Activated B cell treated with CpG ODN at 0.5 μM for 24 hours (primary cell): ENCODE measurements around the gene SLC2A11. TPM values are rescaled to one million over a fixed set of nuclear protein-coding genes. Genes with fewer than 3 reads are reported as not detected.

Experiments used
- ATAC-seq: fragments of 200-7000 bp; cut with Tn5 transposase; one replicate; pipeline ENCODE4 v1.10.0; 2021; ENCODE audit warnings: low read depth, mild to moderate bottlenecking, moderate library complexity
- CTCF ChIA-PET: fragments of 350-600 bp; sonication (Branson Sonifier 250); formaldehyde crosslinking; loops from one replicate; lab custom pipeline; 2021; ENCODE audit warnings: antibody characterized with exemption; lab: Charles Lee
- POLR2A ChIA-PET: fragments of 350-600 bp; sonication (Branson Sonifier 250); formaldehyde crosslinking; loops from one replicate; lab custom pipeline; 2021; ENCODE audit warnings: antibody characterized with exemption; lab: Charles Lee
- DNase-seq: peaks from one replicate; pipeline ENCODE4 v3.0.0; 2022
- H3K27ac Mint-ChIP-seq: one replicate; pipeline ENCODE4 v1.8.0; 2020; ENCODE audit warnings: mixed read lengths
- H3K27me3 Mint-ChIP-seq: one replicate; pipeline ENCODE4 v1.8.0; 2021; ENCODE audit warnings: mixed read lengths
- H3K36me3 Mint-ChIP-seq: one replicate; pipeline ENCODE4 v1.8.0; 2021; ENCODE audit warnings: low read depth, mixed read lengths
- H3K4me1 Mint-ChIP-seq: one replicate; pipeline ENCODE4 v1.8.0; 2021; ENCODE audit warnings: mixed read lengths
- H3K4me3 Mint-ChIP-seq: one replicate; pipeline ENCODE4 v1.8.0; 2020; ENCODE audit warnings: mild to moderate bottlenecking, mixed read lengths
- H3K9me3 Mint-ChIP-seq: one replicate; pipeline ENCODE4 v1.8.0; 2020; ENCODE audit warnings: mixed read lengths
- intact Hi-C: fragments of 100-400 bp; cut with micrococcal nuclease; formaldehyde crosslinking; loops from one replicate; pipeline ENCODE4 v1.15.1; 2024
- total RNA-seq: library from RNA; stranded (reverse); gene quantifications from 2 replicates; pipeline ENCODE4 v1.2.3, GENCODE V29; 2022
- TF ChIP-seq, protein P1 (sequence below): fragments of 200-600 bp; IDR thresholded peaks from one replicate; pipeline ENCODE4 v1.8.0; 2022; ENCODE audit warnings: antibody characterized with exemption, mild to moderate bottlenecking

The SLC2A11 gene
- total RNA-seq, 1 donor from 2014 or later, result 30.2 TPM

GRCh38 chr22:23910496-23911190 lies 53.0 kb downstream of the SLC2A11 start:
- no peak for DNase-seq
- no peak for ATAC-seq
- Mint-ChIP-seq H3K9me3 (no peaks in the 10 kb centered on the region), H3K4me3 (no peak overlapping the region), H3K36me3 (peaks cover 2% of the 10 kb centered on the region), H3K27ac (no peak overlapping the region), H3K4me1 (peaks cover 26% of the 10 kb centered on the region), H3K27me3 (no peaks in the 10 kb centered on the region)
- intact Hi-C loops, result loop anchor here (5.0 to 10.0 kb wide), 6 partner anchors 53 to 524 kb away; partner anchors contain the start of genes CABIN1, DDT, SLC2A11 and SMARCB1
- POLR2A ChIA-PET, result interaction anchor here (0.6 to 1.7 kb wide), 4 partner anchors 9 to 332 kb away, joined by 3 to 5 read pairs (median 3); partner anchors contain the start of gene MIF
- TF ChIP-seq, protein P1, sequence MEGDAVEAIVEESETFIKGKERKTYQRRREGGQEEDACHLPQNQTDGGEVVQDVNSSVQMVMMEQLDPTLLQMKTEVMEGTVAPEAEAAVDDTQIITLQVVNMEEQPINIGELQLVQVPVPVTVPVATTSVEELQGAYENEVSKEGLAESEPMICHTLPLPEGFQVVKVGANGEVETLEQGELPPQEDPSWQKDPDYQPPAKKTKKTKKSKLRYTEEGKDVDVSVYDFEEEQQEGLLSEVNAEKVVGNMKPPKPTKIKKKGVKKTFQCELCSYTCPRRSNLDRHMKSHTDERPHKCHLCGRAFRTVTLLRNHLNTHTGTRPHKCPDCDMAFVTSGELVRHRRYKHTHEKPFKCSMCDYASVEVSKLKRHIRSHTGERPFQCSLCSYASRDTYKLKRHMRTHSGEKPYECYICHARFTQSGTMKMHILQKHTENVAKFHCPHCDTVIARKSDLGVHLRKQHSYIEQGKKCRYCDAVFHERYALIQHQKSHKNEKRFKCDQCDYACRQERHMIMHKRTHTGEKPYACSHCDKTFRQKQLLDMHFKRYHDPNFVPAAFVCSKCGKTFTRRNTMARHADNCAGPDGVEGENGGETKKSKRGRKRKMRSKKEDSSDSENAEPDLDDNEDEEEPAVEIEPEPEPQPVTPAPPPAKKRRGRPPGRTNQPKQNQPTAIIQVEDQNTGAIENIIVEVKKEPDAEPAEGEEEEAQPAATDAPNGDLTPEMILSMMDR, result no peak
- CTCF ChIA-PET, result interaction anchor here (0.6 kb wide), 1 partner anchor 173 kb away, joined by 3 read pairs; no protein-coding TSS in a partner anchor

- ATAC-seq (no peak), DNase-seq (no peak)
- Mint-ChIP-seq H3K36me3 (peaks cover 2% of the 10 kb centered on the region), H3K27ac (no peak overlapping the region), H3K4me1 (peaks cover 29% of the 10 kb centered on the region), H3K4me3 (no peak overlapping the region), H3K9me3 (no peaks in the 10 kb centered on the region), H3K27me3 (no peaks in the 10 kb centered on the region)
- CTCF ChIA-PET, result no interaction called here
- POLR2A ChIA-PET, result interaction anchor here (0.6 to 0.7 kb wide), 2 partner anchors 8 to 24 kb away, joined by 3 read pairs; no protein-coding TSS in a partner anchor
- TF ChIP-seq, protein P1, result no peak
- intact Hi-C loops, result loop anchor here (5.0 to 10.0 kb wide), 6 partner anchors 54 to 523 kb away; partner anchors contain the start of genes CABIN1, DDT, SLC2A11 and SMARCB1
Measured at GRCh38 chr22:23911318-23911980, 53.8 kb downstream of the SLC2A11 start.

DNA sequence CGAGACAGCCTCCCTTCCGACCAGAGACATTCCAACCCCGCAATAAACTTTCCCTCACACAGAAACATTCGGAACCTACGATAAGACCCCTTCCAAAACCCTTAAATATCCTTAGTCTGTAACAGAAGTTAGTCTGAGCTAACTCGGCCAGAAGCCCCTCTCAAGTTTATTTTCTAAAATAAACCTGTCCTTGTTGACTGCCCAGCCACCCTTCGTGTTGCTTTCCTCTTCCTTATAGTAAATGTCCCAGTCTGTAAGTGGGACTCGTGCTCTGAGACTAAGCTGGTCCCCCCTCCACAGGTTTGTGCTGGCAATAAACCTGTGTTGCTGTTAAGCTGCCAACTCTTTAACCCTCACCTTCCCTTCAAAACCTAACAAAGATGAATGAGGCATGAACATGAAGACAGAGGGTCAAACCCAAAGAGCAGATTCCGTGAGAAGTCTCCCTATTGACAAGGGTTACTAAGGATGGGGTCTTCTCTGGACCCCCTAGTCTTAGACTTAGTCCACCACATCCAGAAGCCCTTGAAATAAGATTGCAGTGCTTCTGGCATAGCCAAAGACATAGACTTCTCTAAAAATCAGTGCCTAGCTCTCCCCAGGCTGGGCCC lies 54.7 kb downstream of the SLC2A11 start:
- no peak overlapping the region for H3K27ac Mint-ChIP-seq
- H3K36me3 Mint-ChIP-seq, result peaks cover 2% of the 10 kb centered on the region
- no peak for ATAC-seq
- TF ChIP-seq, protein P1, result no peak
- no peaks in the 10 kb centered on the region for H3K27me3 Mint-ChIP-seq
- DNase-seq, result no peak
- H3K9me3 Mint-ChIP-seq, result no peaks in the 10 kb centered on the region
- intact Hi-C loops, result loop anchor here (5.0 to 10.0 kb wide), 6 partner anchors 55 to 522 kb away; partner anchors contain the start of genes CABIN1, DDT, SLC2A11 and SMARCB1
- POLR2A ChIA-PET, result interaction anchor here (0.5 to 2.1 kb wide), 4 partner anchors 16 to 1649 kb away, joined by 7 to 62 read pairs (median 16); partner anchors contain the start of genes MIF and SLC2A11
- H3K4me1 Mint-ChIP-seq, result peaks cover 29% of the 10 kb centered on the region
- no peak overlapping the region for H3K4me3 Mint-ChIP-seq
- CTCF ChIA-PET, result interaction anchor here (2.1 kb wide), 1 partner anchor 18 kb away, joined by 8 read pairs; the partner anchor contains the start of gene MIF

GRCh38 chr22:23913306-23913660 lies 55.6 kb downstream of the SLC2A11 start:
- no peak for DNase-seq
- ChIA-PET POLR2A (interaction anchor here (0.9 to 2.1 kb wide), 9 partner anchors 16 to 642 kb away, joined by 3 to 62 read pairs (median 4); partner anchors contain the start of genes CABIN1, GUCD1, MIF and SLC2A11), CTCF (interaction anchor here (0.5 to 2.1 kb wide), 3 partner anchors 19 to 279 kb away, joined by 3 to 8 read pairs (median 3); partner anchors contain the start of gene MIF)
- Mint-ChIP-seq H3K36me3 (peaks cover 3% of the 10 kb centered on the region), H3K4me1 (peaks cover 29% of the 10 kb centered on the region), H3K4me3 (peak overlapping the region; percentile 96), H3K9me3 (no peaks in the 10 kb centered on the region), H3K27me3 (no peaks in the 10 kb centered on the region), H3K27ac (peak overlapping the region; percentile 96)
- intact Hi-C loops, result loop anchor here (5.0 to 10.0 kb wide), 6 partner anchors 56 to 522 kb away; partner anchors contain the start of genes CABIN1, DDT, SLC2A11 and SMARCB1
- ATAC-seq, result no peak
- TF ChIP-seq, protein P1, result no peak
